ENCODE results near the gene LAMA5. TPM values are rescaled to one million over a fixed set of nuclear protein-coding genes. Genes with fewer than 3 reads are reported as not detected.

Gene LAMA5
- total RNA-seq, 1 donor from 2014 or later: 150 TPM

GRCh38 chr20:62334881-62335280 lies 32.2 kb downstream of the LAMA5 start:
- H3K27ac ChIP-seq: no peak overlapping the region
- intact Hi-C loops (cut with DNase I): no loop called here
- DNase-seq (ENCODE audit: extremely low spot score in 2 of 2): no peak
- H3K27me3 ChIP-seq: no peaks in the 10 kb centered on the region
- no peak overlapping the region for H3K4me3 ChIP-seq
- H3K4me1 ChIP-seq: no peaks in the 10 kb centered on the region
- TF ChIP-seq POLR2A (IDR thresholded peaks at IDR 0.05) (no peak), POLR2AphosphoS5 (IDR thresholded peaks at IDR 0.05; ENCODE audit: insufficient read depth in 1 of 2, low read depth in 1 of 2) (no peak)
- TF ChIP-seq, protein P1, sequence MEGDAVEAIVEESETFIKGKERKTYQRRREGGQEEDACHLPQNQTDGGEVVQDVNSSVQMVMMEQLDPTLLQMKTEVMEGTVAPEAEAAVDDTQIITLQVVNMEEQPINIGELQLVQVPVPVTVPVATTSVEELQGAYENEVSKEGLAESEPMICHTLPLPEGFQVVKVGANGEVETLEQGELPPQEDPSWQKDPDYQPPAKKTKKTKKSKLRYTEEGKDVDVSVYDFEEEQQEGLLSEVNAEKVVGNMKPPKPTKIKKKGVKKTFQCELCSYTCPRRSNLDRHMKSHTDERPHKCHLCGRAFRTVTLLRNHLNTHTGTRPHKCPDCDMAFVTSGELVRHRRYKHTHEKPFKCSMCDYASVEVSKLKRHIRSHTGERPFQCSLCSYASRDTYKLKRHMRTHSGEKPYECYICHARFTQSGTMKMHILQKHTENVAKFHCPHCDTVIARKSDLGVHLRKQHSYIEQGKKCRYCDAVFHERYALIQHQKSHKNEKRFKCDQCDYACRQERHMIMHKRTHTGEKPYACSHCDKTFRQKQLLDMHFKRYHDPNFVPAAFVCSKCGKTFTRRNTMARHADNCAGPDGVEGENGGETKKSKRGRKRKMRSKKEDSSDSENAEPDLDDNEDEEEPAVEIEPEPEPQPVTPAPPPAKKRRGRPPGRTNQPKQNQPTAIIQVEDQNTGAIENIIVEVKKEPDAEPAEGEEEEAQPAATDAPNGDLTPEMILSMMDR (IDR thresholded peaks at IDR 0.05): no peak
- H3K36me3 ChIP-seq: peaks cover 0 to 56% of the 10 kb centered on the region in 2 donors
- H3K9me3 ChIP-seq: no peaks in the 10 kb centered on the region

DNA sequence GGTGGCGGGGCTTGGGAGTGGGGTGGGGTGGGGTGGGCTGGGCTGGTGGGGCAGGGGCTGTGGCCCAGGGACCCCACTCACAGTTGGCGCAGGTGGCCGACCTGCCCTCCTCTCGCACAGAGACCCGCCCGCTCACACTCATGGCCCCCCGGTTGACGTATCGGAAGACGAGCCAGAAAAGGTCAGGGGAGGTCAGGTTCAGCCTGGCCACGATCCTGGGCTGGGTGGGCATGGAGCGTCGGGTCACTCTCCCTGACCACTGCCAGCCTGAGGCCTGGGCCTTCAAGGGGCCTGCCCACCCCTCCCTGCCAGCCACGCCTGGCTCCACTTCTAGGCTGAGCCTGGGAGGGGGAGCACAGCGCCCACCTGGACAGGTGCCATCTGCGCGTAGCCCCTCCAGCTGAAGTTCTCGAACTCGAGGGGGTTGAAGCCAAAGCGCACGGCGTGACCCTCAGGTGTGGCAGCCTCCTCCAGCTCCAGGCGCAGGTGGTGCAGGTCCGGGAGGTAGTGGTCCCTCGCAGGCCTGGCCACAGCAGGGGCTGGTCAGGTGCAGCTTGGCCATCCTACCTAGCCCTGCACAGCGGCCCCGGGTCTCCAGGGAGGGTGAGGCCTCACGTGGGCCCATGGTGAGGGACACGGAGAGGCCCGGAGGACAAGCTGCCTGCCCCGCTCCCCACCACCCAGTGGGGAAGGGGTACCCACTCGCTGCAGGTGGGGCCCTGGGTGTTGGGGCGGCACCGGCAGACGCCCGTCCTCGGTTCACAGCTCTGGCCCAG lies 33.1 kb downstream of the LAMA5 start:
- TF ChIP-seq POLR2A (IDR thresholded peaks at IDR 0.05) (no peak), POLR2AphosphoS5 (IDR thresholded peaks at IDR 0.05; ENCODE audit: insufficient read depth in 1 of 2, low read depth in 1 of 2) (no peak)
- TF ChIP-seq, protein P1 (IDR thresholded peaks at IDR 0.05): no peak
- H3K27me3 ChIP-seq: no peaks in the 10 kb centered on the region
- intact Hi-C loops (cut with DNase I): no loop called here
- H3K9me3 ChIP-seq: no peaks in the 10 kb centered on the region
- no peaks in the 10 kb centered on the region for H3K4me1 ChIP-seq
- no peak for DNase-seq (ENCODE audit: extremely low spot score in 2 of 2)
- H3K27ac ChIP-seq: no peak overlapping the region
- H3K4me3 ChIP-seq: no peak overlapping the region
- peaks cover 0 to 64% of the 10 kb centered on the region in 2 donors for H3K36me3 ChIP-seq

- H3K27me3 ChIP-seq: no peaks in the 10 kb centered on the region
- intact Hi-C loops (cut with DNase I): loop anchor here (1.0 kb wide), 1 partner anchor 24 kb away; no protein-coding TSS in a partner anchor
- no peaks in the 10 kb centered on the region for H3K9me3 ChIP-seq
- TF ChIP-seq, protein P1 (IDR thresholded peaks at IDR 0.05): no peak
- TF ChIP-seq POLR2A (IDR thresholded peaks at IDR 0.05): no peak
- TF ChIP-seq POLR2AphosphoS5 (IDR thresholded peaks at IDR 0.05; ENCODE audit: insufficient read depth in 1 of 2, low read depth in 1 of 2): no peak
- no peak overlapping the region for H3K27ac ChIP-seq
- no peak for DNase-seq (ENCODE audit: extremely low spot score in 2 of 2)
- H3K36me3 ChIP-seq: peaks cover 0 to 72% of the 10 kb centered on the region in 2 donors
- no peaks in the 10 kb centered on the region for H3K4me1 ChIP-seq
- no peak overlapping the region for H3K4me3 ChIP-seq
These were observed 33.9 kb downstream of the LAMA5 start for GRCh38 chr20:62332989-62333819.

DNA sequence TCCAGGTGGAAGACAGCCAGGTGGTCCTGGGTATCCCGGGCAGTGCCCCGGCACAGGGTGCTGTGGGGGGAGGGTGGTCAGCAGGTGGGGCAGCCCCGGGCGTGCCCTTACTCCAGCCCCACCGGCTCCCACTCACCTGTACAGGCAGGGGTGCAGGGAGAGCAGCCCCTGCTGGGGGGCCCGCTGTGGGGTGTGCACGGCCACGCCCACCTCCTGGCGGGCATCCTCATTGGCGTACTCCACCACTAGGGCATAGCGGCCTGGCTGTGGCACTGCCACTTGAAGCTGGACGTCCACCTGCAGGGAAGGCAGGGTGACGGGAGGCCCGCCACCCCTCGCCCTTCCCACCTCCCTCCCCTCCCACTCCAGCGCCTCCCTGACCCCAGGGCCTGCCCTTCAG lies 34.7 kb downstream of the LAMA5 start:
- H3K27me3 ChIP-seq: no peaks in the 10 kb centered on the region
- no peak for DNase-seq (ENCODE audit: extremely low spot score in 2 of 2)
- H3K9me3 ChIP-seq: no peaks in the 10 kb centered on the region
- H3K4me1 ChIP-seq: no peaks in the 10 kb centered on the region
- no peak overlapping the region for H3K27ac ChIP-seq
- H3K36me3 ChIP-seq: peaks cover 0 to 65% of the 10 kb centered on the region in 2 donors
- no peak for TF ChIP-seq POLR2AphosphoS5 (IDR thresholded peaks at IDR 0.05; ENCODE audit: insufficient read depth in 1 of 2, low read depth in 1 of 2)
- H3K4me3 ChIP-seq: no peak overlapping the region
- intact Hi-C loops (cut with DNase I): loop anchor here (1.0 kb wide), 1 partner anchor 23 kb away; no protein-coding TSS in a partner anchor

- no peak overlapping the region for H3K27ac ChIP-seq
- no peaks in the 10 kb centered on the region for H3K4me1 ChIP-seq
- no peak for TF ChIP-seq POLR2AphosphoS5 (IDR thresholded peaks at IDR 0.05; ENCODE audit: insufficient read depth in 1 of 2, low read depth in 1 of 2)
- TF ChIP-seq POLR2A (IDR thresholded peaks at IDR 0.05): no peak
- TF ChIP-seq, protein P1 (IDR thresholded peaks at IDR 0.05): no peak
- H3K9me3 ChIP-seq: no peaks in the 10 kb centered on the region
- H3K27me3 ChIP-seq: no peaks in the 10 kb centered on the region
- H3K4me3 ChIP-seq: no peak overlapping the region
- DNase-seq (ENCODE audit: extremely low spot score in 2 of 2): no peak
- intact Hi-C loops (cut with DNase I): no loop called here
- H3K36me3 ChIP-seq: peaks cover 0 to 65% of the 10 kb centered on the region in 2 donors
These were observed 35.8 kb downstream of the LAMA5 start for GRCh38 chr20:62331347-62331746.

All from vagina (tissue), 2 donors.